Choroid plexus epithelial cell (primary cell): ENCODE data around the gene SRGAP2B.
"Not testable (repeated sequence)": the region's sequence is repeated elsewhere in the genome, so short reads cannot be mapped to it uniquely, and the experiment has no call there.

ENCODE experiments used
- DNase-seq: peaks from one replicate; pipeline ENCODE4 v3.0.0-alpha.2; 2010; ENCODE audit warnings: low read depth
- H3K4me3 ChIP-seq: 2 replicates; pipeline ENCODE4 v1.5.1; 2011; ENCODE audit warnings: low read depth, mild to moderate bottlenecking, control low read depth, low read length, moderate library complexity

SRGAP2B gene

DNA sequence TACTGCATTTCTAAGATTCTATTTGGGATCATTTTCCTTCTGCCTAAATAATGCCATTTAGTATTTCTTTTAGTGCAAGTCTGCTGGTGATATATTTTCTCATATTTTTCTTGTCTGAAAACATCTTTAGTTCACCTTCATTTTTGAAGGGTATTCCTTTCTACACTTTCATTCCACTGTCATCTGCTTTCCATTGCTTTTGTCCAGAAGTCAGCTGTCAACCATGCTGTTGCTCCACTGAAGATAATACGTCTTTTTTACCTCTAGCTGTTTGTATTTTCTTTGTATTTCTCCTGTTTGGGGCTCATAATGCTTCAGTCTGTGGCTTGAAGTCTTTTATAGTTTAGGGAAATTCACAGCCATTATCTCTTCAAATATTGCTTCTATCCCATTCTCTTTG, 167.8 kb downstream of the SRGAP2B start:
- DNase-seq, H3K4me3 ChIP-seq: not testable (repeated sequence)

DNA sequence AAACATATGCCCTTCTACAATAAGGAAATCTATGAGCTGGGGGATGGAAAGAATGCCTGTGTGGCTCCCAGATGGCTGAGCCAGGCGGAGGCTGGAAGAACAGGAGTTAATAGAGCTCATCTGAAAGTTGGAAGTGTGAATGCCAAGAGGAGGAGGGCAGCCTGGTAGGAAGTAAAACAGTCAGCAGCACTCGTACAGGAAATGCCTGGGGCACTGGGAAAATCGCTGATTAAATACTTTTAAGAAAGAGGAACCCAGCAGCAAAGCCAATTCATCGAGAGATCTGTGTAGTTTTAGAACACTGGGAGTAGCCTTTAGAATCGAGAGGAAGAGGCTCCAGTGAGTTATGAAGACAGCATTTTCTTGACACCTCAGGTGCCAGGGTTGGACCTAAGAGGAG, 171.5 kb downstream of the SRGAP2B start:
- DNase-seq, H3K4me3 ChIP-seq: not testable (repeated sequence)

GRCh38 chr1:144922785-144923184, 172.3 kb downstream of the SRGAP2B start:
- DNase-seq, H3K4me3 ChIP-seq: not testable (repeated sequence)

DNA sequence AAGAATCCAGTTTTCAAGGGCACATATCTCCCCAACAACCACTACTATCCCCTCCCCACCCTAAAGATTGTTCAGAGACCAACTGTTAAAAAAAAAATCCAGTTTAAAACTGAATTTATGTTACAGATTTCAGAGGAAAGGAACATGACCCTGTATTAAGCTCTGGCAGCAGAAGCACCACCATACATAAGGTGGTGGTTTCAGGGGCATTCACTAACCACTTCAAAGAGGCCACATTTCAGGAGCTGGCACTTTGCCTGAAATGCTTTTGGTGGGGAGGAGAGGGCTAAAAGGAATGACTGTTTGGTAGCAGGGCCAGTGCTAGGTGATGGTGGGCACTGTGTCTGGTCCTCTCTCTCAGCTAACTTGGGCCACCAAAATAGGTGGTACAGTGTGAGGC, 176.0 kb downstream of the SRGAP2B start:
- not testable (repeated sequence) for DNase-seq, H3K4me3 ChIP-seq

DNA sequence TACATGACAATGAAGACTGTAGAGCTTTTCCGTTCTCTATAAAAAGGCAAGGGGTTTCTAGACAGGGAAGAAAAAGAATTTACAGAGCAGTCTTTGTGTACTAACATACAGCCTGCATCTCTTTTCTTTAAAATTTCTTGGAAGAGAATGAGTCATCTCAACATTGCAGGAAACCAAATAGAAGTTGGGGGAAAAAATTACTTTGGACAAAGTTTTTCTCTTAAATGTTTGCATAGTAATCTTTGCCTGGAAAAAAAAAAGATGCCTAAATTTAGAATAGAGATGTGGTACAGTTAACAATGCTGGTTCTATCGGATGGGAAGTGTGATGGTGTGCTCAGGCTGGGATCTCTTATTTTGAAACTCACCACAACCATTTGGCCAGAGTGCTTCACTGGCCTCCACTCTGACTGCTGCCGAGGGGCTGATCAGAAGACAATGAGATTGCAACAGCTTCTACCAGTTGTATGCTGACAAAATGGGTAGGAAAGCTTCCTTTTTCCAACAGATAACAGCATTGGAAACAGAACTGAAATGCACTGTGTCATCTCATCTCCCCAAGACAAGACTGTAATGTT, 177.0 kb downstream of the SRGAP2B start:
- not testable (repeated sequence) for DNase-seq, H3K4me3 ChIP-seq

DNA sequence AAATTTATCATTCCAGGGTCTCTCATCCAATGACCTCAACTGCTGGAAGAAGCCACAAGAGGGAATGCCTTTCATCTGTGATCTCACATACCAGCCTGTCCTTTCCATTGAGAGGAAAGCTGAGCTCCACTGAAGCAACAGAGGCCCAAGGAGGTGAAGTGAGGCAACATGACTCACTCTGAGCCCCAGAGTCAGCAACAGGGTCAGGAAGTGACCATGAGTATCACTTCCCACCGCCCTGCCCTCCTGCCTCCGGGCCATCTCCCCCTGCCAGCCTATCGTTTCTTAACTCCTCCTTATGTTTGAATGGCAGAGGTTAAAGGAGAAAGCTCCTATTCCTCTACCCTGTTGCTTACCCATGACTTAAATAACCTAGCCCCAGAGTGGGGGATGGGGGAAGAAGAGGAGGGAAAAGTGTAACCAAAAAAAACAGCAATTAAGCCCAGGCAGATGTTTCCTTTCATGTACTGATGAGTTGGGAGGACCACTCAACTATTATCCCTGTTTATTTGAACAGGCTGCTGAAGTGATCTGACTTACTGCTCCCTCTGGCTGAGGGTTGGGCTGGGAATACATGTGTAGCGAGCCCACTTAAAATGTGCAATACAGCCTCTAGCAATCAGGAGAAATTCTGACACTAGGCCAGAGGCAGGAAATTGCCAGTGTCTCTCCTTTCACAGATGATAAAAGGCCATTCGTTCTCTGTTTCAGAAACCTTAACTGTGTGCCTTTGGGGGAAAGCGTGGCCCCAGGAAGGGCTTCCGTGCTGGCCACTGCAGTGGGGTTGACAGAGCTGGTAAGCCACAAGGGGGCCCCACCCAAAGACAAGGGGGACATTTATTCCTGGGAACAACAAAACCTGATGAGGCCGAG, 177.7 kb downstream of the SRGAP2B start:
- not testable (repeated sequence) for H3K4me3 ChIP-seq, DNase-seq

GRCh38 chr1:144913977-144914734, 181.0 kb downstream of the SRGAP2B start:
- H3K4me3 ChIP-seq, DNase-seq: not testable (repeated sequence)

DNA sequence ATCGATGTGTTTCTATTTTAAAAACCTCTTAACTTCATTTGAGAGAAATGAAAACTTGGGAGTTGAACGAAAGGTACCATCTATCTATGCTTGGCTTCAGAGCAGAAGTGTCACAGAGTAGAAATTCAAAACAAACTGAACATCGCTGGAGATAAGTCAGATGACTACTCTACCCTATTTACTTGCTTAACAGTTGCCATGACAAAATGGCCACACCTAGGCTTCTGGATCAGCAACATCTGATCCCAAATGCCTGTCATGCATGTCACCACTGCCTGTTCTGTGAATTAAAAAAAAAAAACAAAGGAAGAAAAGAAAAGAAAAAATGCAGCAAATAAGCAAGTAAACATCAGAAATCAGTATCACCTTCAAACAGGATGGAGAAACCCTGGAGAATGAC, 181.7 kb downstream of the SRGAP2B start:
- H3K4me3 ChIP-seq, DNase-seq: not testable (repeated sequence)

DNA sequence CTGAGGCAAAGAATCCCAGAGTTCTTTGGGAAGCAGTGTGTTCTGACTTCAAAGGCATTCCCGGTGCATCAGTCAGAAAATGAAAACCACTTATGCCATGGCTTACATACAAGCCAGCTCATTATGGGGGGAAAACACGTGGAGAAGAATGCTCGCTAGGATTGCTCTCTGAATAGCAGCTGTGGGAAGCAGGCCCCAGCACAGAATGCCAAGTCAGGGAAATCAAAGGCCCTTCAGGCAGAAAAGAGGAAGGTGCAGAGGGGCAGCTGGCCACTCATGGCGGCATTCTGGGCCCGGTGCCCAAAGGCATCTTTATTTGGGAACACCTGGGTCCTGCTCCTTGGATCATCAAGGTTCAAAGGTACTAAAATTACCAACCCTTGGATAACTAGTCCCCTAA, 184.4 kb downstream of the SRGAP2B start:
- not testable (repeated sequence) for H3K4me3 ChIP-seq, DNase-seq

DNA sequence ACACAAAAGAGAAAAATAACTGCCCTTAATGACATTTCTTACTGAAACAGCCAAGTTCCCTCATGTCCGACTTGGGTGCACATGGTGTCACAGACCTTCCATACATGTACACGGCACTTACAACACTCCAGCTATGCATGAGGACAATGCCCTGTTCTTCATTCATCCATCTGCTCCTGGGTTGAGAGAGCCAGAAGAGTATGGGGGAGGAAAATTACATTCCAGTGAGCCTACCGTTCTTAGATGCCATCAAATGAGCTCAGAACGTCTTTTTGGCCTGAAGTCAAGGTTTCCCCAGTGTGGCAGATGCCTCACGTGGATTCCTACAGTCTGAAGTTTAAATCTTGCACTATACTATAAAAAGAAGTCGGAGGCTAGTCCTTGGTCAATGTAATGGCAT, 194.3 kb downstream of the SRGAP2B start:
- not testable (repeated sequence) for H3K4me3 ChIP-seq, DNase-seq

DNA sequence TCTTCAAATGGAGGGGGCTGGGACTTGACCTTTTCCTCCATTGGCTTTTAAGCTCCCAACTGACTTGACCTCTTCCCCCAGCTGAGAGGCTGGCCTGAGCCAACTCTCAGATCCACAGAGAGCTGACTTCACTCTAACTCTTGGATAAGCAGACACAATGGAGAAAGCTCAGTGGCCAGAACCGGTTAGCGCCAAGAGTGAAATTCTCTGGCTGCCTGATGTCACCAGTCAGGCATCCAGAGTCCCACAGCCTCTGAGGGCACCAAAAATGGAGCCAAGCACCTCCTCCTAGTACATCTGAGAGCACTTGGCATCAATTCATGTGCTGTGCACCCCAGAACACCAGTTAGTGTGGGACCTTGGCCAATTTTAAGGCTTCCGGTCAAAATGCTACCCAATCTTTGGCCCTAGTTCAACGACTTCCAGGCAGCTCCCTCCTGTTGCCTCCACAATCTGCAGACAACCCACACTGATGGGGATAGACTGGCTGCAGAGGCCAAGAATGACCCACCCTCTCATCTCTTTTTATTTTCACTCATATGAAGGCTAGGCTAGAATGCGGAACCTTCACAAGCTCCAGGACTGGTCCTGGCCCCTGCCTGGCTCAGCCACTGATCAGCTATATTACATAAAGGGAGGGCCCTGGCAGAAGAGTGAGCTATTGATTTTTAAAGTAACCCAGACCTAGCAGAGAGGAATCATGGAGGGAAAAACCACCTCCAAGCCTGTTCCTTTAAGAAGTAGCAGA, 200.5 kb downstream of the SRGAP2B start:
- H3K4me3 ChIP-seq, DNase-seq: not testable (repeated sequence)

DNA sequence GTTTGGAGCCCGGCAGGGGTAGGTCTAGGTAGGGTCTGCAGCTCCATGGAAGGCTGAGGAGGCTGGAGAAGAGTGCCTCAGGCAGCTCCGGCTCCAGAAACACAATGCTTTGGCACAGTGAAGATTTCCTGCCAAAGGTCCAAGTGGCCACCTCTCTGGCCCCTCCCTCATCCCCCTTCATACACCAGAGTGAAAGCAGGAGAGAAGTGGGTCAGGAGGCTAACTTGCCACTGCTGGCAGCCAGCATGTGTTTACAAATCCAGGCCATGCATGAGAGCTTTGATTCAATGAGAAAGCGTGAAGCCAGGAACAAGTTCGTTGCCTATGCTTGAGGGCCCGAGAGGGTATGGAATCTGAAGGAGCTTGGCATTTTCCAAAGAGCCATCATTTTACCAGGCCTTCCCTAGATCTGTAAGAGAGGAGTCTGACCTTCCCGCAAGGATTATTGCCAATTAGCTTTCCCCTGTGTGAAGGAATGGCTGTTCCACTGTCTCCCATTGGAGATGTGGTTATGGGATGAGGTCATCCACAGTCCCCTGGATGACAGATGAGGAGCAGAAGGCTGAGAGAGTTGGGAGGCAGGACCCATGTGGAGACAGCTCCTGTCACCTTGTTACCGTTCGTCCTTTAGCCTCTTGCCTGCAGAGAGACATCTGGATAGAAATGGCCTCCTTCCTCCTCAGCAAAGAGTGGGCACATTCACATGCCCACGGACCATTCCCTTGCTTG, 201.3 kb downstream of the SRGAP2B start:
- not testable (repeated sequence) for DNase-seq, H3K4me3 ChIP-seq

DNA sequence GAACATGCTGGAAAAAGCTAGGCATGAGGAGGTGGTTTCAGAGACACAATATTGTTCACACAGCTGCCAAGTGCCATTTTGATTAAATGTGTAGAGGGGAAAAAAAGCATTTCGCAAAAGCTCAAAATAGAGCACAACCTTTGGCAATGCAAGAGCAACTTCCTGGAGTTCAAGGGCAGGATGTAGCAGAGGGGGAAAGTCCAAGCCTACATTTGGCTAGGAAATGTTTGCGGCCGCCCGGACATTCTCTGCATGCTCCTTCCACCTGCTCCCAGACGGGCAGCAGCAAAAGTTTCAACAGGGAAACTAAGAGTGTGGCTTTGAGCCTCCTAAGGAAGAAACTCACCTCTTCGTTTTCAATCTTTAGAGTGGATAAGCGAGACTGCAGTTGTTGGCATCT, 202.1 kb downstream of the SRGAP2B start:
- not testable (repeated sequence) for DNase-seq, H3K4me3 ChIP-seq

DNA sequence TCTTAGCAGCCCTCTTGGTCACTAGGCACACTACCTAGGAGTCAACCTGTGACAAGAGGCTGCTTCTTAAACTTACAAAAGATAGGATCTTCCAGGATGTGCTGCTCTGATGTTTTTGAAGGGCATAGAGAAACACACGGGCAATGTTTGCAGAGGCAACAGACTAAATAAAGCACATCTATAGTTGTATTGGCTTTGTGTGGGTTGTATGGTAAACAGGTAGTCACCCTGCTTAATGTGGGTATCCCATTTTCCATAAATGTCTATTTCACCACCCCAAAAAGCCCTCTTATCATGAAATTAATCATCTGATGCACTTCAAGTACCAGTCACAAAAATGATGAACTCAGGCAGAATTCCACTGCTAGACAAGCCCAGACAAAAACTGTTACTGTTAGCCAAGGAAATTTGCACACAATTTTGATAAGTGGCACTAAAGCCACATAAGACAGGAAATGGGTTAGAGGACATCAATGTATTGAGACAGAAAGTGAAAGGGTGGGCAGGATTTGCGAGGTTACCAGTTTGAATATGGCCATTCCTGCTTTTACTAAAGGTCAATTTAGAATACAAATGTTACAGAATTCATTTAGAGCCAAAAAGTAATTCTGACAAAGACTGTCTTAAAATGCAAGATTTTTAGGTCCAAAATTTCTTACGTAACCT, 205.5 kb downstream of the SRGAP2B start:
- not testable (repeated sequence) for DNase-seq, H3K4me3 ChIP-seq

DNA sequence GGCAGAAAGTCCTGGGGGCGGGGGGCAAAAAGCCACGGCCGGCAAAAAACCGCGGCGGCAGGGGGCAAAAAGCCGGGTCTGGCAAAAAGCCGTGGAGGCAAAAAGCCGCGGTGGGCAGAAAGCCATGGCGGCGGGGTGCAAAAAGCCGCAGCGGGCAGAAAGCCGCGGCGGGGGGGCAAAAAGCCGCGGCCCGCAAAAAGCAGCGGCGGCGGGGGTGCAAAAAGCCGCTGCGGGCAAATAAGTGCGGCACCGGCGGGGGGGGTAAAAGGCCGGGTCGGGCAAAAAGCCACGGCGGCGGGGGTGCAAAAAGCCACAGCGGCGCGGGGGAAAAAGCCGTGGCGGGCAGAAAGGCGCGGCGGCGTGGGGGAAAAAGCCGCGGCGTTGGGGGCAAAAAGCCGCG, 212.1 kb downstream of the SRGAP2B start:
- peak overlapping the region; percentile 40 for H3K4me3 ChIP-seq
- not testable (repeated sequence) for DNase-seq

DNA sequence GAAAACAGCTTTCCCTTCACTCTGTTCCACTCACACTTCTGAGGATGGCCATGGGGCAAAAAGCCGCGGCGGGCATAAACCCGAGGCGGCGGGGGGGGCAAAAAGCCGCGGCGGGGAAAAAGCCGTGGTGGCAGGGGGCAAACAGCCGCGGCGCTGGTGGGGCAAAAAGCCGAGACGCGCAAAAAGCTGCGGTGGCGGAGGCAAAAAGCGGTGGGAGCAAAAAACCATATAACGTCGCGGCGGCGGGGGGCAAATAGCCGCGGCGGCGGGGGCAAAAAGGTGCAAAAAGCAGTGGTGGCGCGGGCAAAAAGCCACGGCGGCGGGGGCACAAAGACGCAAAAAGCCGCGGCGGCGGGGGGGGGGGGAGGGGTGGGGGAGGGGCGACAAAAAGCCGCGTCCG, 212.8 kb downstream of the SRGAP2B start:
- H3K4me3 ChIP-seq, result peak overlapping the region; percentile 33
- DNase-seq, result not testable (repeated sequence)

DNA sequence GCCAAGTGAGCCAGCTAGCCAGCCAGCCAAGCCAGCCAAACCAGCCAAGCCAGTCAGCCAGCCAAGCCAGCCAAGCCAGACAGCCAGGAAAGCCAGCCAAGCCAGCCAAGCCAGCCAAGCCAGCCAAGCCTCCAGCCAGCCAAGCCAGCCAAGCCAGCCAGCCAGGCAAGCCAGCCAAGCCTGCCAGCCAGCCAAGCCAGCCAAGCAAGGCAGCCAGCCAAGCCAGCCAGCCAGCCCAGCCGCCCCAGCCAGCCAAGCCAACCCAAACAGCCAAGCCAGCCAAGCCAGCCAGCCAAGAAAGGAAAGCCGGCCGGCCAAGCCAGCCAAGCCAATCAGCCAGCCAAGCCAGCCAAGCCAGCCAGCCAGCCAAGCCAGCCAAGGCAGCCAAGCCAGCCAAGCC, 236.5 kb downstream of the SRGAP2B start:
- DNase-seq, H3K4me3 ChIP-seq: not testable (repeated sequence)
